Osteocyte (in vitro differentiated cells): ENCODE data around the gene HCAR1. TPM values are rescaled to one million over a fixed set of nuclear protein-coding genes. Genes with fewer than 3 reads are reported as not detected.
"Not testable (repeated sequence)": the region's sequence is repeated elsewhere in the genome, so short reads cannot be mapped to it uniquely, and the experiment has no call there.

Experiments
- DNase-seq: peaks from one replicate; pipeline ENCODE4 v3.0.0; 2021; ENCODE audit warnings: mixed read lengths; ENCODE audit not compliant: unreplicated experiment; ENCODE audit errors: extremely low spot score
- H3K27ac Mint-ChIP-seq: one replicate; pipeline ENCODE4 v1.8.0; 2021; ENCODE audit warnings: mild to moderate bottlenecking, mixed read lengths; ENCODE audit not compliant: unreplicated experiment
- H3K27me3 Mint-ChIP-seq: one replicate; pipeline ENCODE4 v1.8.0; 2021; ENCODE audit warnings: mixed read lengths; ENCODE audit not compliant: unreplicated experiment
- H3K36me3 Mint-ChIP-seq: one replicate; pipeline ENCODE4 v1.8.0; 2021; ENCODE audit warnings: mixed read lengths; ENCODE audit not compliant: unreplicated experiment
- H3K4me1 Mint-ChIP-seq: one replicate; pipeline ENCODE4 v1.8.0; 2021; ENCODE audit warnings: mixed read lengths; ENCODE audit not compliant: unreplicated experiment
- H3K4me3 Mint-ChIP-seq: one replicate; pipeline ENCODE4 v1.8.0; 2021; ENCODE audit warnings: mild to moderate bottlenecking, moderate library complexity, mixed read lengths; ENCODE audit not compliant: unreplicated experiment
- H3K9me3 Mint-ChIP-seq: one replicate; pipeline ENCODE4 v1.8.0; 2021; ENCODE audit warnings: mixed read lengths; ENCODE audit not compliant: unreplicated experiment
- total RNA-seq: library from RNA; stranded (reverse); gene quantifications from 2 replicates; pipeline ENCODE4 v1.2.1, GENCODE V29; 2021
- TF ChIP-seq, protein P1 (sequence below): fragments of 200-600 bp; sonication (generic); IDR thresholded peaks from 2 replicates; pipeline ENCODE4 v1.5.0; 2021; ENCODE audit warnings: antibody characterized with exemption, mild to moderate bottlenecking, moderate library complexity

HCAR1 gene
- total RNA-seq, 1 donor from 2014 or later, result 0.21 TPM

DNA sequence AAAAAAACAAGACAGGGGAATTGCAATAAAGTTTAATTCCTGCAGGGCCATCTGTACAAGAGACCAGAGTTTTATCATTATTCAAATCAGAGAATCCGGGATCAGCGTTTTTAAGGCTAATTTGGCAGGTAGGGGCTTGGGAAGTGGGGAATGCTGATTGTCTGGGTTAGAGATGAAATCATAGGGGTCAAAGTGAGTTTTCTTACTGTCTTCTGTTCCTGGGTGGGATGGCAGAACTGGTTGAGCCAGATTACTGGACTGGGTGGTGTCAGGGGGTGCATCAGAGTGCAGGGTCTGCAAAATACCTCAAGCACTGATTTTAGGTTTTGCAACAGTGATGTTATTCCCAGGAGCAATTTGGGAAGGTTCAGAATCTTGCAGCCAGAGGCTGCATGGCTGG lies 20.3 kb downstream of the HCAR1 start:
- not testable (repeated sequence) for DNase-seq, H3K9me3 Mint-ChIP-seq, H3K36me3 Mint-ChIP-seq, H3K4me1 Mint-ChIP-seq, H3K4me3 Mint-ChIP-seq, H3K27ac Mint-ChIP-seq
- H3K27me3 Mint-ChIP-seq, result peaks cover 19% of the 10 kb centered on the region

DNA sequence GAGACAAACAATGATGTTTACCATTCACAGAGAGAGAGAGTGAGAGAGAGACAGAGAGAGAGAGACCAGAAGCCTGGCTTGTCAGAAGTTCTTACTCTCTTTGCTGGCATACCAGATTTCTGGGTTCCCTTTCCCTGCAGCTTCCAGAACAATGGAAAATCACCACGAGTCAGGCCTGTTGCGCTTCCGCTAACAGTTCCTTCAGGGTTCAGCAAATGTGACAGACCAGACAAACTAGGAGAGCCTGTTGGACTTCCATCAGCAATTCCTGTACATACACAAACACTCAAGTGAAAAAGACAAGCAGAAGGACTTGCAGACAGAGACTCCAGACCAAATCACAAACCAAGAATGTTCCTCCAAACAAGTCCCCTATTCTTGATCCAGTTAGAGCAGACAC lies 21.4 kb downstream of the HCAR1 start:
- not testable (repeated sequence) for H3K4me1 Mint-ChIP-seq, H3K36me3 Mint-ChIP-seq, H3K27ac Mint-ChIP-seq, H3K9me3 Mint-ChIP-seq, DNase-seq, H3K4me3 Mint-ChIP-seq
- peaks cover 12% of the 10 kb centered on the region for H3K27me3 Mint-ChIP-seq

DNA sequence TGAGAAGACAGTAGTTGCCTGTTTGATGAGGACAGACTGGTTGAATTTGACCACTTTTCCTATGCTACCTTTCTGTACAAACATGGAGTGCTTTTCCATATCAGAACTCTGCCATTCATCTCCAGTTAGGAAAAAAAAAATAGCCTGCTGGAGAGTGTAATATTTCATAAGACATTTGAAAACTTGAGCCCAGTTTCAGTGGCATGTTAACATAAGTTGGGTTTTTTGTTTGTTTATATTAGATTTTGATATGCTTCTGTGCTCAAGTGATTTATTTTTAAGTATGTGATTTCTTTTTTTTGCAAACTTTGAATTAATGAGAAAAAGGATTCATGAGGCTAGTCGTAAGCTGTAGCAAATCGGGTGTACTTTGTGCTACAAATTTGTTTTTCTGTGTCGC lies 26.8 kb downstream of the HCAR1 start:
- DNase-seq, H3K9me3 Mint-ChIP-seq, H3K4me1 Mint-ChIP-seq, H3K36me3 Mint-ChIP-seq, H3K27ac Mint-ChIP-seq, H3K27me3 Mint-ChIP-seq, H3K4me3 Mint-ChIP-seq: not testable (repeated sequence)

DNA sequence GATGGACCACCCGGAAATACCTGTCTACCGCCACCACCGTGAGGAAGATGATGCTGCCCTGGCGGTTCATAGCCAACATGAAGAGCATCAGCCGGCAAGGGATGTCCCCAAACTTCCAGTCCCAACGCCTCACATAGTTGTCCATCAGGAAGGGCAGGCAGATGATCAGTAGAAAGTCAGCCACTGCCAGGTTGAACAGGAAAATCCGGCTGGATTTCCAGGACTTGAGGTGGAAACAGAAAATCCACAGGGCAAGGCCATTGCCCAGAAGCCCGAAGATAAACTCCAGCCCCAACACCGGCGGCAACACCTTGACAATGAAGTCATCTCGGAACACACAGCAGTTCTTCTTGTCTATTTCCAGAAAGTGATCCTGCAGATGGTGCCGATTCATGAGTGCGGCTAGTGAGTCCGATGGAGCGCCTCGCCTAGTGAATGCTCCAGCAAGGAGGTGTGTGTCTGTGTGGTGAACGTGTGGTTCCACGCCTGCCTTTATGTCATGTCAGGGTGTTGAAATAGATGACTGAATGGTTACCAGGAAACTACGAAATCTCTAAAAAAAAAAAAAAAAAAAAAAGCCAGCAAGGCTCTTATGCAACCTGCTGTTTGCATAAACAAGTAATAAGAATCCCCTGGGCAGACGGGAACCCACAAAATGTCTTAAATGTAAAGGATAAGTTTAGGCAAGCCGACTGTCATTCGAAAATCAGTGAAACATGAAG lies 27.6 kb downstream of the HCAR1 start, which contains the start of gene HCAR2:
Gene HCAR2 (minus strand): TSS at position 468 of the 722 bp plus-strand sequence. CDS start 74 bp downstream, at position 394.
- not testable (repeated sequence) for H3K4me3 Mint-ChIP-seq, H3K36me3 Mint-ChIP-seq, H3K27ac Mint-ChIP-seq, DNase-seq, H3K4me1 Mint-ChIP-seq, H3K27me3 Mint-ChIP-seq, H3K9me3 Mint-ChIP-seq

DNA sequence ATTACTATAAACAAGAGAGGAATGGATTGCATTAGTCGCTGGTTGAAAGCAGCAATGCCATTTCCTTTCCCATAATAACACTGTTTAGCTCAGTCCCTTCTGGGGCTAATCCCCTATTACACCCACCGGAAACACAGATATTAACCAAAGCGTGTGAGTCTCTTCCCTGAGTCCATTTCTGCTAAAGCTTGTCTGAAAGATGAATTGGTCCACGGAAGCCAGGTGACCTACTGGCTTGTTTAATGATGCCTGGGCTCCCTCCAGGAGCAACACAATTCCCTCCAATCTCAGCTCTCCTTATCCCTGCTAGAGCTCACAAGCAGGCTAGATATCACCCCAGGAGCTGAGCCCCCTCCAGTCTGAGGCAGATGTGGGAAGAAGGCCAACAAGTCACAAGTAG lies 29.2 kb downstream of the HCAR1 start:
- not testable (repeated sequence) for H3K36me3 Mint-ChIP-seq, H3K4me1 Mint-ChIP-seq, H3K4me3 Mint-ChIP-seq, DNase-seq, H3K27ac Mint-ChIP-seq, H3K27me3 Mint-ChIP-seq, H3K9me3 Mint-ChIP-seq

DNA sequence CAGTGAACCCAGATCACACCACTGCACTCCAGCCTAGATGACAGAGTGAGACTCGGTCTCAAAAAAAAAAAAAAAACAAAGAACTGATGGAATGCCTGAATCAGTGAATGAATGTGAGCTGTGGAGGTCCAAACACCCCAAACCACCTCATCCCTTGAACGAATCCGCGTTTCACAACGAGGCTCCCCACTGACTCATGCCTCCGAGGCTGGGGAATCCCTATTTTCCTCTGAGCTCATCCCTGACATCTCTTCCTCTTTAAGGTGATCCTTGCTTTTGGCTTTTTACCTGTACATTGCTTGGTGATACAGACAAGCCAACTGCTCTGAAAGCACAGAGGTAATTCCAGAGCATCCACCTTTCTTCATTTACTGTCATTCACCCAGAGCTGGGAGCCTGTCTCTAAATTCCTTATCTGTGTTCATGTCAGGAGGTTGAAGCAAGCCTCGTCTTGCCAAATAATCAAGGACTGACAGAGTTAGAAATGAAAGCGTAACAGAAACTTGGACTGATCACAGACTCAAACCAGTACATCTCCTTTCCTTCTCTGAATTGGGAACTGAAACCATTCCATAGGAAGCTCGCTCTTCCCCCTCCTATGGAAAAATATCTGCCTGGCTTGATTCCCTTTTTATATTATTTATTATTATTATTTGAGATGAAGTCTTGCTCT lies 30.5 kb downstream of the HCAR1 start:
- H3K27ac Mint-ChIP-seq, H3K4me1 Mint-ChIP-seq, DNase-seq, H3K9me3 Mint-ChIP-seq, H3K4me3 Mint-ChIP-seq, H3K36me3 Mint-ChIP-seq, H3K27me3 Mint-ChIP-seq: not testable (repeated sequence)

DNA sequence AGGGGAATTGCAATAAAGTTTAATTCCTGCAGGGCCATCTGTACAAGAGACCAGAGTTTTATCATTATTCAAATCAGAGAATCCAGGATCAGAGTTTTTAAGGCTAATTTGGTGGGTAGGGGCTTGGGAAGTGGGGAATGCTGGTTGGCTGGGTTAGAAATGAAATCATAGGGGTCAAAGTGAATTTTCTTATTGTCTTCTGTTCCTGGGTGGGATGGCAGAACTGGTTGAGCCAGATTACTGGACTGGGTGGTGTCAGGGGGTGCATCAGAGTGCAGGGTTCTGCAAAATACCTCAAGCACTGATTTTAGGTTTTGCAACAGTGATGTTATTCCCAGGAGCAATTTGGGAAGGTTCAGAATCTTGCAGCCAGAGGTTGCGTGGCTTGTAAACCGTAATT lies 33.7 kb downstream of the HCAR1 start:
- not testable (repeated sequence) for H3K36me3 Mint-ChIP-seq, H3K4me1 Mint-ChIP-seq, H3K27me3 Mint-ChIP-seq, H3K9me3 Mint-ChIP-seq, DNase-seq, H3K27ac Mint-ChIP-seq, H3K4me3 Mint-ChIP-seq

DNA sequence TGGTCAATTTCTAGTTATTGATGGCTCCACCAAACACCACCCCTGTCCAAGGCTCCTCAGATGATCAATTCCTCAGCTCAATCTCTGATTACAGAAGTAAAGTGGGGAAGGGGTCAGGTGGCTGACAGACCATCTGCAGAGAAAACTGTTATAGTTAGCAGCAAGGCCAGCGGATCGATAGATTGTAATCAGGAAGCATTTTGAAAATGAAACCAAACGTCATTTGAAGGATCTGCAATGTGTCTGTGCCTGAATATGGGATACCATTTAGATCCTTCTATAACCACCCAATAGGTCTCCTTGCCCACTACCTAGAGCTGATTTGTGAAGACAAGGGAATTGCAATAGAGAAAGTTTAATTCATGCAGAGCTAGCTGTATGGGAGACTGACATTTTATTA lies 39.1 kb downstream of the HCAR1 start:
- Mint-ChIP-seq H3K4me3 (no peak overlapping the region), H3K27ac (no peak overlapping the region), H3K9me3 (no peaks in the 10 kb centered on the region), H3K36me3 (no peaks in the 10 kb centered on the region), H3K4me1 (no peaks in the 10 kb centered on the region), H3K27me3 (no peaks in the 10 kb centered on the region)
- TF ChIP-seq, protein P1, sequence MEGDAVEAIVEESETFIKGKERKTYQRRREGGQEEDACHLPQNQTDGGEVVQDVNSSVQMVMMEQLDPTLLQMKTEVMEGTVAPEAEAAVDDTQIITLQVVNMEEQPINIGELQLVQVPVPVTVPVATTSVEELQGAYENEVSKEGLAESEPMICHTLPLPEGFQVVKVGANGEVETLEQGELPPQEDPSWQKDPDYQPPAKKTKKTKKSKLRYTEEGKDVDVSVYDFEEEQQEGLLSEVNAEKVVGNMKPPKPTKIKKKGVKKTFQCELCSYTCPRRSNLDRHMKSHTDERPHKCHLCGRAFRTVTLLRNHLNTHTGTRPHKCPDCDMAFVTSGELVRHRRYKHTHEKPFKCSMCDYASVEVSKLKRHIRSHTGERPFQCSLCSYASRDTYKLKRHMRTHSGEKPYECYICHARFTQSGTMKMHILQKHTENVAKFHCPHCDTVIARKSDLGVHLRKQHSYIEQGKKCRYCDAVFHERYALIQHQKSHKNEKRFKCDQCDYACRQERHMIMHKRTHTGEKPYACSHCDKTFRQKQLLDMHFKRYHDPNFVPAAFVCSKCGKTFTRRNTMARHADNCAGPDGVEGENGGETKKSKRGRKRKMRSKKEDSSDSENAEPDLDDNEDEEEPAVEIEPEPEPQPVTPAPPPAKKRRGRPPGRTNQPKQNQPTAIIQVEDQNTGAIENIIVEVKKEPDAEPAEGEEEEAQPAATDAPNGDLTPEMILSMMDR, result no peak
- no peak for DNase-seq
